HepG2 (cell line): Measurements from ENCODE around the gene DGUOK. TPM values are rescaled to one million over a fixed set of nuclear protein-coding genes. Genes with fewer than 3 reads are reported as not detected.

Source experiments
- ATAC-seq: fragments of 200-7000 bp; cut with Tn5 transposase; 3 replicates; pipeline ENCODE4 v1.9.1; 2020; ENCODE audit warnings: mild to moderate bottlenecking, moderate library complexity
- BruUV-seq: library from RNA; stranded (reverse); fragments of 400-500 nt; replicated peaks from 2 replicates; lab custom pipeline; 2021; lab: Mats Ljungman, UMichigan
- CTCF ChIA-PET: fragments of 300-600 bp; formaldehyde crosslinking; extraction: SDS; loops from one replicate; lab custom pipeline; 2021; ENCODE audit warnings: low total read pairs, inconsistent platforms, low intra/inter-chr PET ratio; lab: Yijun Ruan, JAX
- POLR2A ChIA-PET: fragments of 350-600 bp; sonication (Branson Sonifier 250); formaldehyde crosslinking; loops from one replicate; lab custom pipeline; 2020; ENCODE audit warnings: antibody characterized with exemption, inconsistent platforms; lab: Yijun Ruan, JAX
- DNase-seq: peaks from one replicate; pipeline ENCODE4 v3.0.0-alpha.2; 2015; ENCODE audit warnings: low spot score
- FAIRE-seq: peaks from 3 replicates; lab custom pipeline; 2011; peaks lifted over from hg19 to GRCh38; lab: Jason Lieb, UNC
- H2AFZ ChIP-seq: one replicate; pipeline ENCODE4 v1.6.1; 2011; ENCODE audit warnings: low read length, inconsistent platforms
- H3K27ac ChIP-seq: fragments of 300-600 bp; 3 replicates; pipeline ENCODE4 v1.8.0; 2011; ENCODE audit warnings: mixed run types, mild to moderate bottlenecking, mixed read lengths, low read length, inconsistent platforms; ENCODE audit not compliant: insufficient read depth; ENCODE audit errors: extremely low read length
- H3K27me3 ChIP-seq, 2 experiments: fragments of 200-600 bp in 1 of 2; 2 replicates in 1 of 2; 3 replicates in 1 of 2; pipeline versions ENCODE4 v1.6.0 to v1.8.0; 2011; ENCODE audit warnings: low read length in 2 of 2, mild to moderate bottlenecking in 2 of 2, moderate library complexity in 2 of 2, inconsistent platforms in 1 of 2; ENCODE audit not compliant: insufficient read depth in 2 of 2, control insufficient read depth in 1 of 2
- H3K36me3 ChIP-seq, 2 experiments: fragments of 200-600 bp in 1 of 2; replicated peaks in 1 of 2; 2 replicates in 1 of 2; 3 replicates in 1 of 2; pipeline versions ENCODE4 v1.5.1 to v1.8.0; 2011; ENCODE audit warnings: low read length in 2 of 2, inconsistent platforms in 1 of 2; ENCODE audit not compliant: insufficient read depth in 2 of 2, control insufficient read depth in 1 of 2
- H3K4me1 ChIP-seq: 2 replicates; pipeline ENCODE4 v1.5.1; 2012; ENCODE audit warnings: low read length, inconsistent platforms; ENCODE audit not compliant: insufficient read depth
- H3K4me2 ChIP-seq: 2 replicates; pipeline ENCODE4 v1.6.0; 2011; ENCODE audit warnings: low read depth, low read length, inconsistent platforms
- H3K4me3 ChIP-seq, 3 experiments: fragments of 200-600 bp in 1 of 3; sonication (generic), shearing (Covaris generic) in 1 of 3; replicated peaks in 1 of 3; 2 replicates each; pipeline ENCODE4 v1.5.1; 2011 to 2016; ENCODE audit warnings: low read length in 3 of 3, inconsistent platforms in 2 of 3, low read depth in 2 of 3, mild to moderate bottlenecking in 2 of 3, control low read depth in 1 of 3, mixed read lengths in 1 of 3; ENCODE audit not compliant: insufficient read depth in 1 of 3
- H3K79me2 ChIP-seq: one replicate; pipeline ENCODE4 v1.6.1; 2011; ENCODE audit warnings: low read length, inconsistent platforms; ENCODE audit not compliant: insufficient read depth
- H3K9ac ChIP-seq: 2 replicates; pipeline ENCODE4 v1.6.0; 2011; ENCODE audit warnings: mild to moderate bottlenecking, low read depth, low read length, inconsistent platforms; ENCODE audit not compliant: insufficient read depth
- H3K9me3 ChIP-seq: 2 replicates; pipeline ENCODE4 v1.5.1; 2012; ENCODE audit warnings: mild to moderate bottlenecking, low read length
- H4K20me1 ChIP-seq: 2 replicates; pipeline ENCODE4 v1.6.0; 2011; ENCODE audit warnings: inconsistent platforms, mild to moderate bottlenecking, low read length, moderate library complexity; ENCODE audit not compliant: insufficient read depth
- ARHGAP35 ChIP-seq: sonication (generic); formaldehyde crosslinking; IDR thresholded peaks from 2 replicates; pipeline ENCODE4 v1.9.0; 2022; ENCODE audit warnings: mild to moderate bottlenecking, inconsistent platforms, moderate library complexity, missing genetic modification reagents, borderline replicate concordance
- DNMT3B ChIP-seq: conservative IDR thresholded peaks from 2 replicates; pipeline ENCODE4 v1.6.1; 2016; ENCODE audit warnings: missing biosample characterization, control low read depth
- EEA1 ChIP-seq: sonication (generic); formaldehyde crosslinking; IDR thresholded peaks from 2 replicates; pipeline ENCODE4 v1.5.1; 2020; ENCODE audit warnings: mild to moderate bottlenecking, missing genetic modification reagents, borderline replicate concordance
- GLI4 ChIP-seq: sonication (generic); formaldehyde crosslinking; IDR thresholded peaks from 2 replicates; pipeline ENCODE4 v1.5.1; 2020; ENCODE audit warnings: missing genetic modification reagents, mild to moderate bottlenecking, moderate library complexity, borderline replicate concordance
- HDAC6 ChIP-seq: fragments of 200-600 bp; sonication (generic); IDR thresholded peaks from 2 replicates; pipeline ENCODE4 v1.7.0; 2017; ENCODE audit warnings: mild to moderate bottlenecking, antibody characterized with exemption, low read length, low read depth
- HMGA1 ChIP-seq: sonication (generic); formaldehyde crosslinking; conservative IDR thresholded peaks from 2 replicates; pipeline ENCODE4 v1.4.0; 2020; ENCODE audit warnings: missing genetic modification reagents
- KLF9 ChIP-seq: IDR thresholded peaks from 2 replicates; pipeline ENCODE4 v1.6.1; 2016; ENCODE audit warnings: low read depth
- KMT2B ChIP-seq: IDR thresholded peaks from 2 replicates; pipeline ENCODE4 v1.6.1; 2016; ENCODE audit warnings: missing genetic modification reagents, missing compliant biosample characterization
- MEIS1 ChIP-seq: sonication (generic); formaldehyde crosslinking; IDR thresholded peaks from 2 replicates; pipeline ENCODE4 v1.9.0; 2021; ENCODE audit warnings: mild to moderate bottlenecking, missing genetic modification reagents, moderate library complexity, borderline replicate concordance
- MZF1 ChIP-seq: sonication (generic); formaldehyde crosslinking; IDR thresholded peaks from 2 replicates; pipeline ENCODE4 v1.8.1; 2023; ENCODE audit warnings: mild to moderate bottlenecking, missing genetic modification reagents, borderline replicate concordance
- NCOA2 ChIP-seq: sonication (generic); formaldehyde crosslinking; IDR thresholded peaks from 2 replicates; pipeline ENCODE4 v1.8.0; 2022; ENCODE audit warnings: inconsistent platforms
- SIX1 ChIP-seq: sonication (generic); formaldehyde crosslinking; IDR thresholded peaks from 2 replicates; pipeline ENCODE4 v1.4.0; 2020; ENCODE audit warnings: missing genetic modification reagents, borderline replicate concordance
- SP2 ChIP-seq: sonication (generic); formaldehyde crosslinking; IDR thresholded peaks from 2 replicates; pipeline ENCODE4 v1.5.1; 2020; ENCODE audit warnings: mild to moderate bottlenecking, missing genetic modification reagents
- STAT5B ChIP-seq: sonication (generic); formaldehyde crosslinking; IDR thresholded peaks from 2 replicates; pipeline ENCODE4 v1.4.0; 2020; ENCODE audit warnings: missing genetic modification reagents
- TFAP4 ChIP-seq: sonication (generic); IDR thresholded peaks from 2 replicates; pipeline ENCODE4 v1.6.1; 2016; ENCODE audit warnings: low read depth, borderline replicate concordance
- ZBTB4 ChIP-seq: sonication (generic); formaldehyde crosslinking; IDR thresholded peaks from 2 replicates; pipeline ENCODE4 v1.4.0; 2020; ENCODE audit warnings: missing genetic modification reagents, mild to moderate bottlenecking, borderline replicate concordance
- ZFP41 ChIP-seq: sonication (generic); formaldehyde crosslinking; IDR thresholded peaks from 2 replicates; pipeline ENCODE4 v1.4.0; 2020; ENCODE audit warnings: mild to moderate bottlenecking, missing genetic modification reagents, borderline replicate concordance
- ZNF746 ChIP-seq: sonication (generic); formaldehyde crosslinking; IDR thresholded peaks from 2 replicates; pipeline ENCODE4 v1.8.0; 2022; ENCODE audit warnings: mild to moderate bottlenecking, missing genetic modification reagents
- ZNF768 ChIP-seq: sonication (generic); formaldehyde crosslinking; IDR thresholded peaks from 2 replicates; pipeline ENCODE4 v1.4.0; 2020; ENCODE audit warnings: missing genetic modification reagents
- WGBS: methylation state at CpG from one replicate; pipeline ENCODE4 v1.1.6; 2017; ENCODE audit warnings: low lambda C conversion rate; 5-methylcytosine and 5-hydroxymethylcytosine counted together
- in situ Hi-C: cut with HindIII; loops from 2 replicates; pipeline ENCODE4 v1.10.0; 2017; ENCODE audit warnings: low pct_unique_long_range_greater_than_20kb; ENCODE audit not compliant: extremely low pct_ligation_motif_present
- intact Hi-C: fragments of 100-400 bp; cut with micrococcal nuclease; formaldehyde crosslinking; loops from one replicate; pipeline ENCODE4 v1.10.0; 2022; ENCODE audit not compliant: unreplicated experiment
- polyA plus RNA-seq, 8 experiments: library from polyadenylated mRNA; depleted of rRNA in 3 of 8; stranded (reverse) in 7 of 8; unstranded in 1 of 8; fragments of >200 nt; fragmentation: Illumina TruSeq in 4 of 8; extraction: Trizol in 4 of 8; gene quantifications; 2 replicates each; pipeline versions ENCODE4 v1.2.1 to v1.2.3, GENCODE V29; 2011 to 2016; ENCODE audit warnings: low read depth in 4 of 8, missing spikeins in 1 of 8, mixed read lengths in 1 of 8; ENCODE audit not compliant: insufficient read depth in 1 of 8
- total RNA-seq, 5 experiments: library from RNA; depleted of rRNA; stranded (reverse); fragments of >200 nt; fragmentation: Illumina TruSeq; extraction: Trizol; gene quantifications; 2 replicates each; pipeline ENCODE4 v1.2.3, GENCODE V29; 2016; ENCODE audit warnings: low read depth in 1 of 5

DGUOK gene
- total and polyA plus RNA-seq, 2 of the 13 experiments (the other 11 are each of a cell fraction or from before 2014, with no cell fraction given): 105 to 137 TPM

GRCh38 chr2:73992036-73992435, 65.4 kb downstream of the DGUOK start (continued):
- TF ChIP-seq ARHGAP35 (no peak), MZF1 (CRISPR knock-in tag) (no peak), STAT5B (CRISPR knock-in tag) (no peak), KLF9 (CRISPR knock-in tag) (no peak), HMGA1 (CRISPR knock-in tag) (no peak), KMT2B (CRISPR knock-in tag) (no peak), ZBTB4 (CRISPR knock-in tag) (no peak), TFAP4 (no peak)

- no peak for DNase-seq
- intact Hi-C loops: no loop called here
Measured at GRCh38 chr2:73993376-73993775, 66.7 kb downstream of the DGUOK start.

More at GRCh38 chr2:73993376-73993775, 66.7 kb downstream of the DGUOK start:
- no peak overlapping the region for H2AFZ ChIP-seq
- H3K27ac ChIP-seq: no peak overlapping the region
- BruUV-seq: no TSS peak
- peaks cover 80% of the 10 kb centered on the region for H3K79me2 ChIP-seq
- H4K20me1 ChIP-seq: peaks cover 11% of the 10 kb centered on the region; the same call in 1 of the 2 replicates
- H3K4me2 ChIP-seq: no peak overlapping the region
- FAIRE-seq (no peak), ATAC-seq (no peak)
- no peak overlapping the region for H3K4me3 ChIP-seq
- WGBS: 97% methylated on average over 3 of the region's 3 CpGs
- POLR2A ChIA-PET: no interaction called here
- H3K9ac ChIP-seq: no peak overlapping the region
- in situ Hi-C loops: no loop called here
- TF ChIP-seq DNMT3B (CRISPR knock-in tag) (no peak), SIX1 (CRISPR knock-in tag) (no peak), MEIS1 (no peak), EEA1 (CRISPR knock-in tag) (no peak), ZNF768 (no peak), ZNF746 (CRISPR knock-in tag) (no peak), GLI4 (no peak), ZFP41 (no peak), SP2 (CRISPR knock-in tag) (no peak), HDAC6 (no peak), NCOA2 (CRISPR knock-in tag) (no peak)
- TF ChIP-seq, all 625 proteins: peak for 0
- Histone ChIP-seq H3K4me1 (peaks cover 22% of the 10 kb centered on the region), H3K36me3 (peaks cover 13 to 60% of the 10 kb centered on the region in 2 experiments), H3K27me3 (no peaks in the 10 kb centered on the region), H3K9me3 (no peaks in the 10 kb centered on the region)
- CTCF ChIA-PET: no interaction called here
